GM19455 (cell line): ENCODE results near the gene LRRC75A.

ENCODE experiments used
- ATAC-seq: cut with Tn5 transposase; IDR thresholded peaks from one replicate; pipeline ENCODE4 v1.9.1; 2021; ENCODE audit not compliant: unreplicated experiment

LRRC75A gene

GRCh38 chr17:16473044-16474011 is 18.7 kb downstream of the LRRC75A start:
- ATAC-seq = no peak

- no peak for ATAC-seq
Measured at GRCh38 chr17:16472539-16472938, 19.5 kb downstream of the LRRC75A start.

GRCh38 chr17:16471295-16471694 is 20.7 kb downstream of the LRRC75A start:
- ATAC-seq = no peak

- no peak for ATAC-seq
Measured at GRCh38 chr17:16470265-16470664, 21.7 kb downstream of the LRRC75A start.

- ATAC-seq = no peak
Measured at GRCh38 chr17:16468428-16468992, 23.5 kb downstream of the LRRC75A start.

- no peak for ATAC-seq
Measured at GRCh38 chr17:16467886-16468285, 24.1 kb downstream of the LRRC75A start.

- no peak for ATAC-seq
Measured at GRCh38 chr17:16467044-16467443, 24.9 kb downstream of the LRRC75A start.

DNA sequence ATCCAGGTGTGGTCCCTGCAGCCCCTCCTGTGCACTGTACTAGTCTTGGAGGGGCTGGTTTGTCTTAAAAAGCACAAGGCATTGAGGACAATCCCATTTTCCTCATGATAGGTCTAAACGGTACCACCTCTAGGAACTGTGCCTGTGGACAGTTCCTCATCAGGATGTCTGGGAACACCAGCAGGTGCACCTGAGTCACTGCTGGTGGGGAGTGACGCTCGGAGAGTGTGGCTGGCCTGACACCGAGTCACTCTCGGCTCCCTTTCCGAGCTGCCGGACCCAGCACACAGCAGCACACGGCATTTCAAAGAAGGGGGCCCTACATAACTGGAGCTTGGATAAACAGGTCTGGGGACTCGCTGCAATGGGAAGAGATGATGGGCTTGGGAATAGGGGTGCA is 25.6 kb downstream of the LRRC75A start:
- no peak for ATAC-seq

DNA sequence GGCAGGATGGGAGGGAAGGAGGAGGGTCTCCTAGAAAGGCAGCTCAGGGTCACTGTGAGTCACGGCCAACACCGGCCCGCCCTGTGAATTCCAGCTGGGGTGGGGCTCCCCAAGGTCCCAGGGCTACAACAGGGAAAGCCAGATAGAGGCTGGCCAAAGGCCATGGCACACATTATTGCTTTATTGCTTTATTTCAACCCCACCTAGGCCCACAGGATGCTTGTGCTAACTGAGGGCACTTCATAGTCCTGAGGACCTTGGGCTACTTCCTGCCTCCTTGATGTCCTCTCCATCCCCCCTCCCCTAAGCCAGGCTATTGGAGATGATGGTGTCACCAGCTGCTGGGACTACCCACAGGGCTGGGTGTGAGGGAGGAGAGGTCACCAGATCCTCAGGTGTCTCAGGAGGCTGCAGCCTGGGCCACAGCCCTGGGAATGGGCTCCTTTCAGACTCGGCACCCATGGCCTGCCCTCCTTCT is 26.1 kb downstream of the LRRC75A start:
- ATAC-seq = no peak

GRCh38 chr17:16465052-16465312 is 27.0 kb downstream of the LRRC75A start:
- ATAC-seq = no peak

- no peak for ATAC-seq
Measured at GRCh38 chr17:16464303-16465051, 27.5 kb downstream of the LRRC75A start.

- no peak for ATAC-seq
Measured at GRCh38 chr17:16463358-16464302, 28.4 kb downstream of the LRRC75A start.

DNA sequence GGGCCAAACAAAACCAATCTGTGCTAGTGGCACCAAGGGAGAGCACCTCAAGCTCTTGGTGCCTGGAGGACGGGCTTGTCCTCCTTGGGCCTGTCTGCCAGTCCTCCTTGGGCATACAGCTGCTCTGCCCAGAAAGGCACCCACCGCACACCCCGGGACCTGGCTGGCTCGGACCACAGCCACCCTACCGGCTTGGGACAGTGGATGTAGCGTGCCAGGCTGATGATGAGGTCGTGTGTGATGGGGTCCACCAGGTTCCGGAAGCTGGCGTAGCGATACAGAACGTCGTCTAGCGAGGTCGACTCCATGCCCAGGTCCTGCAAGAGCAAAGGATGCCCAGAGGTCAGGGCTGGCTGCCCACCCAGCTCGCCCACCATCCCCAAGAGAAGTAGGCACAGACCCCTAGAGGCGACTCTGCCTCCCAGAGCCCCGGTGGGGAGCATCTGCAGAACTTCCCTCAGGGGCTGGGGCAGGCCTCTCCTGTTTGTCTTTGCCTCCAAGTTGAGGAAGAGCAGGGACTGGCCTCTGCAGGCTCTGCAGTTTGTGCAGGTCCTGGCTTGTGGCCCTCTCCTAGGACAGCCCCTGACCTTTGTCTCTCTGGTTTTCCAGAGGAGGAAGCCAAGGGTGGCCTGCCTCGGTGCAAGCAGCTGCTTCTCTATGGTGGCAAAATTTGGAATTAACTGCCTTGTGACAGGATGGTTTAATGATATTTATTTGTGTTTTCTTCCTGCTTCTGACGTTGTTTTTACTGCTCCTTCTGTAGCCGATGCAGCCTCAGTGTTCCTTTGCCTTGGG is 29.7 kb downstream of the LRRC75A start:
- no peak for ATAC-seq

- no peak for ATAC-seq
Measured at GRCh38 chr17:16461606-16461866, 30.5 kb downstream of the LRRC75A start.

DNA sequence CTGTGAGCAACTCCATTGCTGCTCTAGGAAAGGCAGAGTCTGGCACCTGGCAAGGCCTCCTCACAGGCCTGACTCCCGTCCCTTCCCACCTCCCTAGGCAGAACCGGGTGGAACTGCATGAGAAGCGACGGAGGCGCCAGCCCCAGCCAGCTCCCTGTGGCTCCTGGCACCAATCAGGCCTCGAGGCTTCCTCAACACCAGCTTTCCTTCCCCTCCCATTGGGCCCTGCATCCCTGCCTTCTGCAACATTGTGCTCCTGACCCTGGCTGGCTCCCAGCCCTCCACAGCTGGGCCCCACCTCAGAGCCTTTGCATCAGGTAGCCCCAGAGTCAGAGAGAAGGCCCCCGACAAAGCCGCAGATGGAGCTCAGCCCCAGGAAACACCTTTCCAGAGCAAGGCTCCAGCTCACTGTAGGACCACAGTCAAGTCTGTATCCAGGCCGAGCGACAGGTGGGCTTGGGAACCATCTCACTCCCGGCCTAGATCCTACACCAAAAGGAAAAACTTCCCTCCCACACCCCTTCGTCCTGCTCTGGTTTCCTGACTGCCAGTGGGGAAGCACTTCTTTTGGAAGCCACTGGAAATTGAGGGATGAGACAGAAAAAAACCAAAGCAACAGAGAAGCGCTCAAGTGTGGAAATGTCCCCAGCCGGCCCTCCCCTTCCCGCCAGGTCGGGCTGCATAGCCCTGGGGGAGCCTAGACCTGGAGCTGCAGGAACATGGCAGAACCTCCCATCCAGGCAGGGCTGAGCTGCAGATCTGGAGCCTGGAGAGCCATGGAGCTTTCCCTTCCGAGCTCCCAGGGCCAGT is 31.0 kb downstream of the LRRC75A start:
- ATAC-seq = no peak

DNA sequence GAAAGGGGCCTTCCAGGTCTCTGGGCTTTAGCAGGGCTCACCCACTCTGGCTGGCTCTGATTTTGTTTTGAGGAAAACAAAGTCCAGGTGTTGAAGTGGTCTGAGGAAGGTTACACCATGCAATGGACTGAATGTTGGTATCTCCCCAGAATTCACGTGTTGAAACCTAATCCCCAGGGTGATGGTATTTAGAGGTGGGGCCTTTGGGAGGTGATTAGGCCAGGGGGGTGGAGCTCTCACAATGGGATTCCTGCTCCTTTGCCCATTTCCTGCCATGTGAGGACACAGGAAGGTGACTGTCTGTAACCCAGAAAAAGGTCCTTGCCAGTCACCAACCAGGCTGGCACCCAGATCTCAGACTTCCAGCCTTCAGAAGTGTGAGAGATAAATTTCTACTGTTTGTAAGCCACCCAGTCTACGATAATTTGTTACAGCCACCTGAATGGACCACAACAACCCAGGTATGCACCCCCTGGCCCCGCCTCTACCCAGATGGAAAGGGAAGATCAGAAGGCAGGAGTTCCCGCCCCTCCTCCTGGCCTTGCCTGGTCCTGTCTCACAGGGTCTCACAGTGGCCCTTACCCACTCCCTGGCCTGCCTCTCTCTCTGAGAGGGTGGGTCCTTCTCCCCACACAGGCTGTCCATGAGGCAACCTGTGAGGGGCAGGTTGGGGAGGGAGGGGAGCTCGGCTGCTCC is 32.0 kb downstream of the LRRC75A start:
- no peak for ATAC-seq

DNA sequence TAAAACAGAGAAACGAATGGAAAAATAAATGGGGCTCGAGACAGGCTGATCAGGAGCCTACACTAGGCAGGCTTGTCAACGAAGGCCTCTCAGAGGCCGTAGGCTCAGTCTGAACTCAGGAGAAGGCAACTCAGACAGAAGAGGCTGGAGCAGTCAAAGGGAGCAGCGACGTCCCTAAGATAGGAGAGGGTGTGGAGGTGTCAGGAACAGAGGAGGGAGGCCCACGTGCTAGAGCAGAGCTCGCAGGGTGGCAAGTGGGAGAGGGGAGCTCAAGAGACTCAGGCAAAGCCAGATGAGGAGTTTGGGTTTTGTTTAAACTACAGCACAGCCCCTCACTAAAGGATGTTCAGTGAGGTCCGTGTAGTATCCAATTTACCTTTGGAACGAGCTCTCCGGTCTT is 32.7 kb downstream of the LRRC75A start:
- no peak for ATAC-seq

- ATAC-seq = no peak
Measured at GRCh38 chr17:16456742-16457316, 35.2 kb downstream of the LRRC75A start.
